Chondrocyte (in vitro differentiated cells): ENCODE measurements around the gene TNNI2. TPM values are rescaled to one million over a fixed set of nuclear protein-coding genes. Genes with fewer than 3 reads are reported as not detected.

Source experiments
- DNase-seq: peaks from one replicate; pipeline ENCODE4 v3.0.0; 2021; ENCODE audit warnings: mixed read lengths, low spot score
- H3K27ac Mint-ChIP-seq: one replicate; pipeline ENCODE4 v1.8.0; 2021; ENCODE audit warnings: mild to moderate bottlenecking, moderate library complexity, mixed read lengths; ENCODE audit not compliant: unreplicated experiment
- H3K27me3 Mint-ChIP-seq: 2 replicates; pipeline ENCODE4 v1.8.0; 2021; ENCODE audit warnings: low read depth, mixed read lengths
- H3K36me3 Mint-ChIP-seq: 2 replicates; pipeline ENCODE4 v1.8.0; 2021; ENCODE audit warnings: low read depth, mixed read lengths
- H3K4me1 Mint-ChIP-seq: 2 replicates; pipeline ENCODE4 v1.8.0; 2021; ENCODE audit warnings: low read depth, mild to moderate bottlenecking, mixed read lengths
- H3K4me3 Mint-ChIP-seq: one replicate; pipeline ENCODE4 v1.8.0; 2021; ENCODE audit warnings: mild to moderate bottlenecking, moderate library complexity, mixed read lengths; ENCODE audit not compliant: unreplicated experiment
- H3K9me3 Mint-ChIP-seq: 2 replicates; pipeline ENCODE4 v1.8.0; 2021; ENCODE audit warnings: low read depth, mixed read lengths
- CTCF ChIP-seq: fragments of 200-600 bp; sonication (generic); IDR thresholded peaks from 2 replicates; pipeline ENCODE4 v1.5.0; 2021; ENCODE audit warnings: antibody characterized with exemption, mild to moderate bottlenecking, moderate library complexity
- total RNA-seq: library from RNA; stranded (reverse); gene quantifications from 3 replicates; pipeline ENCODE4 v1.2.1, GENCODE V29; 2021

The TNNI2 gene
- total RNA-seq, 1 donor from 2014 or later: 1.3 TPM

GRCh38 chr11:1828542-1828941 lies 10.2 kb upstream of the TNNI2 start:
- Mint-ChIP-seq H3K36me3 (no peaks in the 10 kb centered on the region), H3K27me3 (no peaks in the 10 kb centered on the region), H3K4me3 (no peak overlapping the region), H3K4me1 (peaks cover 76% of the 10 kb centered on the region), H3K27ac (peak overlapping the region; percentile 98), H3K9me3 (no peaks in the 10 kb centered on the region)
- DNase-seq: no peak
- TF ChIP-seq CTCF: no peak

GRCh38 chr11:1829039-1829820 lies 9.6 kb upstream of the TNNI2 start:
- no peaks in the 10 kb centered on the region for H3K9me3 Mint-ChIP-seq
- H3K4me3 Mint-ChIP-seq: peak overlapping the region; percentile 39
- peaks cover 77% of the 10 kb centered on the region for H3K4me1 Mint-ChIP-seq
- peak; percentile 95 for DNase-seq
- H3K36me3 Mint-ChIP-seq: no peaks in the 10 kb centered on the region
- H3K27ac Mint-ChIP-seq: peak overlapping the region; percentile 98
- TF ChIP-seq CTCF: no peak
- H3K27me3 Mint-ChIP-seq: no peaks in the 10 kb centered on the region

- peak overlapping the region; percentile 98 for H3K27ac Mint-ChIP-seq
- H3K36me3 Mint-ChIP-seq: no peaks in the 10 kb centered on the region
- H3K9me3 Mint-ChIP-seq: no peaks in the 10 kb centered on the region
- no peak overlapping the region for H3K4me3 Mint-ChIP-seq
- no peaks in the 10 kb centered on the region for H3K27me3 Mint-ChIP-seq
- no peak for DNase-seq
- peaks cover 81% of the 10 kb centered on the region for H3K4me1 Mint-ChIP-seq
- TF ChIP-seq CTCF: no peak
These were observed 8.8 kb upstream of the TNNI2 start for GRCh38 chr11:1830004-1830321.

GRCh38 chr11:1830322-1831223 lies 8.2 kb upstream of the TNNI2 start:
- H3K9me3 Mint-ChIP-seq: no peaks in the 10 kb centered on the region
- no peak for DNase-seq
- peak overlapping the region; percentile 98 for H3K27ac Mint-ChIP-seq
- peaks cover 80% of the 10 kb centered on the region for H3K4me1 Mint-ChIP-seq
- no peak overlapping the region for H3K4me3 Mint-ChIP-seq
- H3K36me3 Mint-ChIP-seq: no peaks in the 10 kb centered on the region
- TF ChIP-seq CTCF: no peak
- H3K27me3 Mint-ChIP-seq: no peaks in the 10 kb centered on the region

- Mint-ChIP-seq H3K27me3 (no peaks in the 10 kb centered on the region), H3K4me3 (no peak overlapping the region), H3K4me1 (peaks cover 72% of the 10 kb centered on the region), H3K27ac (peak overlapping the region; percentile 66), H3K36me3 (no peaks in the 10 kb centered on the region), H3K9me3 (no peaks in the 10 kb centered on the region)
- no peak for DNase-seq
- TF ChIP-seq CTCF: no peak
These were observed 7.2 kb upstream of the TNNI2 start for GRCh38 chr11:1831338-1832210.
